Heart right ventricle (tissue), 16 donors: ENCODE data around the gene DGKB. TPM values are rescaled to one million over a fixed set of nuclear protein-coding genes. Genes with fewer than 3 reads are reported as not detected.

Experiments
- ATAC-seq, 8 donors: fragments of 200-7000 bp; cut with Tn5 transposase; one replicate each; pipeline ENCODE4 v1.9.1; 2020; ENCODE audit warnings: mild to moderate bottlenecking in 8 of 8, moderate library complexity in 8 of 8, moderate number of reproducible peaks in 1 of 8
- DNase-seq, 2 donors: peaks; one replicate each; pipeline ENCODE4 v3.0.0-alpha.2; 2020
- H3K27ac ChIP-seq, 10 donors: fragments of 200-600 bp; sonication (generic) in 2 of 10; one replicate each; pipeline versions ENCODE4 v1.5.0 to v1.8.0; 2020 to 2022; ENCODE audit warnings: mild to moderate bottlenecking in 3 of 10
- H3K27me3 ChIP-seq, 7 donors: fragments of 200-600 bp; one replicate each; pipeline ENCODE4 v1.8.0; 2021 to 2022; ENCODE audit warnings: mild to moderate bottlenecking in 2 of 7
- H3K36me3 ChIP-seq, 9 donors: fragments of 200-600 bp; sonication (generic) in 1 of 9; one replicate each; pipeline versions ENCODE4 v1.5.0 to v1.8.0; 2020 to 2022; ENCODE audit warnings: mild to moderate bottlenecking in 2 of 9
- H3K4me1 ChIP-seq, 9 donors: fragments of 200-600 bp; sonication (generic) in 1 of 9; one replicate each; pipeline versions ENCODE4 v1.5.0 to v1.8.0; 2020 to 2022; ENCODE audit warnings: mild to moderate bottlenecking in 4 of 9
- H3K4me3 ChIP-seq, 10 donors: fragments of 200-600 bp; sonication (generic) in 2 of 10; one replicate each; pipeline versions ENCODE4 v1.5.0 to v1.8.0; 2020 to 2022; ENCODE audit warnings: mild to moderate bottlenecking in 7 of 10, moderate library complexity in 2 of 10
- H3K9me3 ChIP-seq, 11 donors: fragments of 200-600 bp in 10 of 11; sonication (generic) in 2 of 11; one replicate each; pipeline versions ENCODE4 v1.5.0 to v1.8.0; 2013 to 2022; ENCODE audit warnings: mild to moderate bottlenecking in 2 of 11, control low read depth in 1 of 11, moderate library complexity in 1 of 11
- WGBS, 2 donors: extraction: QIAGEN DNeasy Blood & Tissue Kit; methylation state at CpG; one replicate each; pipeline ENCODE4 v1.1.7; 2013; ENCODE audit warnings: inconsistent platforms in 1 of 2; 5-methylcytosine and 5-hydroxymethylcytosine counted together
- intact Hi-C, 10 donors: fragments of 100-400 bp; cut with DNase I; formaldehyde crosslinking; loops; one replicate each; pipeline versions ENCODE4 v1.11.1 to v1.14.2; 2022
- polyA plus RNA-seq, 2 donors: library from polyadenylated mRNA; stranded (reverse); fragments of 200-250 nt; gene quantifications; one replicate each; pipeline ENCODE4 v1.2.3, GENCODE V29; 2013
- total RNA-seq, 10 donors: library from RNA; stranded (reverse); fragmentation: NEBNext Ultra II Directional in 3 of 10; extraction: Animal tissue kit (Norgen Biotek cat#: 25700) in 3 of 10; gene quantifications; one replicate each; pipeline versions ENCODE4 v1.2.1 to v1.2.4, GENCODE V29; 2021 to 2023
- TF ChIP-seq, protein P1 (sequence below), 9 donors: fragments of 200-600 bp; sonication (generic) in 2 of 9; IDR thresholded peaks; one replicate each; pipeline versions ENCODE4 v1.5.0 to v1.8.0; 2021 to 2022; ENCODE audit warnings: antibody characterized with exemption in 9 of 9, mild to moderate bottlenecking in 5 of 9, moderate library complexity in 1 of 9
- donor health status: Arrhythmogenic right ventricular cardiomyopathy.
- donor health status: ischemic (EF 13 %, LVEDD 7.1; RV severe dilation, severe dysfunction).
- donor health status: healthy with polysubstance abuse.
- donor health status: DM: no; HTN: yes; CAD: no.
- donor health status: DM: no; HTN: no; CAD: no.
- donor health status: ischemic (EF 25% LVEDD 6.9; RV normal size, moderate dysfunction).
- donor health status: ischemic (EF 25% LVEDD 5.7; RV mildly dilated, moderate dysfunction).
- donor health status: healthy.
- donor health status: DM: yes; HTN: yes; CAD: no.
- donor health status: Ischemic cardiomyopathy.
- donor health status: ischemic (EF 35%, LVEDD 5.7; RV mildly dilated, moderate dysfunction).
- donor health status: nonischemic (EF 11% LVEDD 7.7; RV severe dilation, severe dysfunction).
- donor health status: DM: yes; HTN: yes; CAD: no.
- donor health status: PGD.
- donor health status: ischemic (EF 29% LVEDD 5.4; RV normal size, mild dysfunction).
- donor health status: nonischemic (EF 23%, LVEDD 6.1; RV moderate dilation, normal function).

DGKB gene
- total and polyA plus RNA-seq, 12 donors: under 0.01 to 1.2 (median 0.77) TPM

DNA sequence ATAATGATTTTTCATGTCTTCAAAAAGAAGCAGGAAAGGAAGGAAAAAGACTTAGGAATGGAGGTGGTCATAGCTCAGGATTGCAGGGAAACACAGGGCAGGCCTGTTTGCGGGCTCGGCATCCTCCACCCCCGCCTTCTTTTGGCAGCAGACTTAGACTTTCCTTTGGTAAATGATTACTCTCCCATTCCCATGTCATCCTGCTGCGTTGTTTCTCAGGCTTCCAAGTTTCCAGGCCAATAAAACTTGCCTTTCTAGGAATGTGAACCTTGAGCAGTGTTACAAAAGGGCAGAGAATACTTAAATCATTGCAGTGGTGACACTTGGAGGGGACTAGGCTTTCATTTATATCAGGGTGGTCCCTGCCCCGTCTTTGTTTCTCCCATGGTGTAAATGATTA lies 34.0 kb upstream of the DGKB start:
- Histone ChIP-seq H3K27me3 (no peaks in the 10 kb centered on the region), H3K9me3 (no peaks in the 10 kb centered on the region), H3K4me3 (no peak overlapping the region), H3K36me3 (no peaks in the 10 kb centered on the region), H3K27ac (no peak overlapping the region), H3K4me1 (no peaks in the 10 kb centered on the region)
- 49 to 61% methylated on average over 5 of the region's 5 CpGs for whole genome bisulfite sequencing, 2 donors
- ATAC-seq (peak in 1 of 8 donors; percentile 44), DNase-seq (peak in 1 of 2 donors; percentile 6)
- TF ChIP-seq, protein P1, sequence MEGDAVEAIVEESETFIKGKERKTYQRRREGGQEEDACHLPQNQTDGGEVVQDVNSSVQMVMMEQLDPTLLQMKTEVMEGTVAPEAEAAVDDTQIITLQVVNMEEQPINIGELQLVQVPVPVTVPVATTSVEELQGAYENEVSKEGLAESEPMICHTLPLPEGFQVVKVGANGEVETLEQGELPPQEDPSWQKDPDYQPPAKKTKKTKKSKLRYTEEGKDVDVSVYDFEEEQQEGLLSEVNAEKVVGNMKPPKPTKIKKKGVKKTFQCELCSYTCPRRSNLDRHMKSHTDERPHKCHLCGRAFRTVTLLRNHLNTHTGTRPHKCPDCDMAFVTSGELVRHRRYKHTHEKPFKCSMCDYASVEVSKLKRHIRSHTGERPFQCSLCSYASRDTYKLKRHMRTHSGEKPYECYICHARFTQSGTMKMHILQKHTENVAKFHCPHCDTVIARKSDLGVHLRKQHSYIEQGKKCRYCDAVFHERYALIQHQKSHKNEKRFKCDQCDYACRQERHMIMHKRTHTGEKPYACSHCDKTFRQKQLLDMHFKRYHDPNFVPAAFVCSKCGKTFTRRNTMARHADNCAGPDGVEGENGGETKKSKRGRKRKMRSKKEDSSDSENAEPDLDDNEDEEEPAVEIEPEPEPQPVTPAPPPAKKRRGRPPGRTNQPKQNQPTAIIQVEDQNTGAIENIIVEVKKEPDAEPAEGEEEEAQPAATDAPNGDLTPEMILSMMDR (IDR thresholded peaks at IDR 0.05): no peak
- intact Hi-C loops: no loop called here

GRCh38 chr7:14934839-14935238 lies 32.3 kb upstream of the DGKB start:
- Histone ChIP-seq H3K9me3 (no peaks in the 10 kb centered on the region), H3K27ac (no peak overlapping the region), H3K36me3 (no peaks in the 10 kb centered on the region), H3K4me1 (no peaks in the 10 kb centered on the region), H3K4me3 (no peak overlapping the region), H3K27me3 (no peaks in the 10 kb centered on the region)
- 65% methylated on average over 3 of the region's 3 CpGs for WGBS, 2 donors
- TF ChIP-seq, protein P1 (IDR thresholded peaks at IDR 0.05): no peak
- intact Hi-C loops: no loop called here
- peak in 1 of 8 donors; percentile 37 for ATAC-seq
- no peak for DNase-seq

GRCh38 chr7:14931511-14932215 lies 29.1 kb upstream of the DGKB start:
- Histone ChIP-seq H3K9me3 (no peaks in the 10 kb centered on the region), H3K4me1 (no peaks in the 10 kb centered on the region), H3K27me3 (no peaks in the 10 kb centered on the region), H3K36me3 (no peaks in the 10 kb centered on the region), H3K4me3 (no peak overlapping the region), H3K27ac (no peak overlapping the region)
- intact Hi-C loops: no loop called here
- WGBS, 2 donors: 86 to 87% methylated on average over 4 of the region's 4 CpGs
- DNase-seq (no peak), ATAC-seq (no peak)
- TF ChIP-seq, protein P1 (IDR thresholded peaks at IDR 0.05): no peak

DNA sequence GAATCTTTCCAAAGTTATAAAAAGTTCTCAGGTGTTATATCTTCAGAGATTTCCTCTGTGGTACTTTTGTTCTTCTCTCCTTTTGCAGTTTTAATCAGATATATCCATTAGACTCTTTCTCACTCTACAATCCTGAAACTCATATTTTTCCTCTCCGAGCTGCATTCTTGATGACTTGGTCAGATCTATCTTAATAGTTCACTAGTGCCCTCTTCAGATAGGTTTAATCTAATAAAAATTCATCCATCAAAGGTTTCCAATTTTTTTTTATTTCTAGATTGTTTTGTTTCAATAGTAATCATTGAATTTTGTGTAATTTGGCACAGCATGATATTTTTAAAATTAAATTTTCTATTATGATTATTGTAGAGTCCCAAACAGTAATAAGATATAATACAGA lies 21.8 kb upstream of the DGKB start:
- Histone ChIP-seq H3K27me3 (no peaks in the 10 kb centered on the region), H3K27ac (no peak overlapping the region), H3K4me3 (no peak overlapping the region), H3K9me3 (no peaks in the 10 kb centered on the region), H3K4me1 (no peaks in the 10 kb centered on the region), H3K36me3 (no peaks in the 10 kb centered on the region)
- 44 to 61% methylated on average over 1 of the region's 1 CpG for WGBS, 2 donors
- intact Hi-C loops: loop anchor here in 5 of 10 donors (5.0 to 10.0 kb wide), 3 partner anchors 200 to 210 kb away; no protein-coding TSS in a partner anchor
- TF ChIP-seq, protein P1 (IDR thresholded peaks at IDR 0.05): peak in 4 of 9 donors; percentile 12 to 33 (median 19)
- no peak for ATAC-seq
- DNase-seq: no peak
